EH (cell line): Measurements from ENCODE around the gene CRIM1.
A peak's percentile ranks its signal among the peaks of the same experiment; 100 is the strongest.

Source experiments
- DNase-seq: peaks from one replicate; pipeline ENCODE4 v3.0.0-alpha.2; 2015; ENCODE audit warnings: low read depth

Gene CRIM1

GRCh38 chr2:36425608-36426355 is 70.2 kb downstream of the CRIM1 start:
- DNase-seq, result peak; percentile 75

GRCh38 chr2:36427790-36428243 is 72.2 kb downstream of the CRIM1 start:
- peak; percentile 80 for DNase-seq

GRCh38 chr2:36430549-36430948 is 75.0 kb downstream of the CRIM1 start:
- no peak for DNase-seq

GRCh38 chr2:36432479-36432878 is 76.9 kb downstream of the CRIM1 start:
- no peak for DNase-seq

- peak; percentile 90 for DNase-seq
These were observed 78.0 kb downstream of the CRIM1 start for GRCh38 chr2:36433311-36434217.

GRCh38 chr2:36438449-36438977 is 82.9 kb downstream of the CRIM1 start:
- peak; percentile 99 for DNase-seq

- DNase-seq, result no peak
These were observed 83.5 kb downstream of the CRIM1 start for GRCh38 chr2:36439084-36439483.

GRCh38 chr2:36441065-36441625 is 85.6 kb downstream of the CRIM1 start:
- no peak for DNase-seq

- peak; percentile 81 for DNase-seq
These were observed 86.2 kb downstream of the CRIM1 start for GRCh38 chr2:36441816-36442215.

GRCh38 chr2:36444216-36444936 is 88.8 kb downstream of the CRIM1 start:
- DNase-seq, result no peak

- peak; percentile 83 for DNase-seq
These were observed 89.7 kb downstream of the CRIM1 start for GRCh38 chr2:36445185-36445866.

- DNase-seq, result no peak
These were observed 90.7 kb downstream of the CRIM1 start for GRCh38 chr2:36446294-36446693.

- no peak for DNase-seq
These were observed 93.6 kb downstream of the CRIM1 start for GRCh38 chr2:36449213-36449612.

- DNase-seq, result no peak
These were observed 94.4 kb downstream of the CRIM1 start for GRCh38 chr2:36449943-36450392.

GRCh38 chr2:36450466-36451196 is 95.1 kb downstream of the CRIM1 start:
- peak; percentile 95 for DNase-seq

GRCh38 chr2:36451512-36451911 is 95.9 kb downstream of the CRIM1 start:
- peak; percentile 57 for DNase-seq

GRCh38 chr2:36452260-36452659 is 96.7 kb downstream of the CRIM1 start:
- peak; percentile 90 for DNase-seq

GRCh38 chr2:36453652-36454051 is 98.1 kb downstream of the CRIM1 start:
- DNase-seq, result peak; percentile 61

GRCh38 chr2:36455011-36455410 is 99.4 kb downstream of the CRIM1 start:
- peak; percentile 70 for DNase-seq

- peak; percentile 86 for DNase-seq
These were observed 100.2 kb downstream of the CRIM1 start for GRCh38 chr2:36455788-36456187.
